HepG2 (cell line): ENCODE data around the gene SEMA4C. TPM values are rescaled to one million over a fixed set of nuclear protein-coding genes. Genes with fewer than 3 reads are reported as not detected.
A peak's percentile ranks its signal among the peaks of the same experiment; 100 is the strongest.

Experiments
- AHR ChIP-seq: IDR thresholded peaks from 2 replicates; pipeline ENCODE4 v1.6.1; 2018; ENCODE audit warnings: missing genetic modification reagents, missing compliant biosample characterization
- HDAC2 ChIP-seq: sonication (generic); formaldehyde crosslinking; IDR thresholded peaks from 2 replicates; pipeline ENCODE4 v1.4.0; 2020; ENCODE audit warnings: missing genetic modification reagents
- KLF9 ChIP-seq: IDR thresholded peaks from 2 replicates; pipeline ENCODE4 v1.6.1; 2016; ENCODE audit warnings: low read depth
- MBNL3 ChIP-seq: fragments of 250-450 bp; sonication (Bioruptor Pico); conservative IDR thresholded peaks from 2 replicates; pipeline ENCODE4 v1.8.0; 2022; ENCODE audit warnings: mild to moderate bottlenecking, inconsistent platforms
- MED1 ChIP-seq: sonication (generic); formaldehyde crosslinking; IDR thresholded peaks from 2 replicates; pipeline ENCODE4 v1.4.0; 2020; ENCODE audit warnings: missing genetic modification reagents
- NFE2 ChIP-seq: sonication (generic); formaldehyde crosslinking; IDR thresholded peaks from 2 replicates; pipeline ENCODE4 v1.4.0; 2020; ENCODE audit warnings: missing genetic modification reagents
- SOX13 ChIP-seq, 3 experiments: fragments of 450-650 bp in 1 of 3; sonication (generic) in 1 of 3; formaldehyde crosslinking in 1 of 3; IDR thresholded peaks in 2 of 3; conservative IDR thresholded peaks in 1 of 3; 2 replicates each; pipeline versions ENCODE4 v1.5.0 to v1.6.1; 2016 to 2020; ENCODE audit warnings: antibody characterized with exemption in 1 of 3, mild to moderate bottlenecking in 1 of 3, missing compliant biosample characterization in 1 of 3, missing genetic modification reagents in 1 of 3, moderate library complexity in 1 of 3
- TOPORS ChIP-seq: sonication (generic); formaldehyde crosslinking; IDR thresholded peaks from 2 replicates; pipeline ENCODE4 v1.8.0; 2023; ENCODE audit warnings: mild to moderate bottlenecking, missing genetic modification reagents
- U2AF2 ChIP-seq: fragments of 200-400 bp; formaldehyde crosslinking; IDR thresholded peaks from 2 replicates; pipeline ENCODE4 v1.6.1; 2017; ENCODE audit warnings: low read depth, mild to moderate bottlenecking, low read length
- ZBTB7B ChIP-seq: sonication (generic); formaldehyde crosslinking; IDR thresholded peaks from 2 replicates; pipeline ENCODE4 v1.4.0; 2020; ENCODE audit warnings: missing genetic modification reagents
- ZNF350 ChIP-seq: sonication (generic); formaldehyde crosslinking; IDR thresholded peaks from 2 replicates; pipeline ENCODE4 v1.4.0; 2020; ENCODE audit warnings: mild to moderate bottlenecking, low read depth, missing genetic modification reagents, borderline replicate concordance
- ZNF432 ChIP-seq: sonication (generic); formaldehyde crosslinking; IDR thresholded peaks from 2 replicates; pipeline ENCODE4 v1.5.0; 2020; ENCODE audit warnings: missing genetic modification reagents, mild to moderate bottlenecking, borderline replicate concordance
- ZNF619 ChIP-seq: sonication (generic); formaldehyde crosslinking; IDR thresholded peaks from 2 replicates; pipeline ENCODE4 v1.4.0; 2020; ENCODE audit warnings: mild to moderate bottlenecking, missing genetic modification reagents
- ZSCAN21 ChIP-seq: sonication (generic); formaldehyde crosslinking; IDR thresholded peaks from 2 replicates; pipeline ENCODE4 v1.8.0; 2022; ENCODE audit warnings: mild to moderate bottlenecking, missing genetic modification reagents, moderate library complexity, borderline replicate concordance
- ZSCAN29 ChIP-seq: sonication (generic); formaldehyde crosslinking; conservative IDR thresholded peaks from 2 replicates; pipeline ENCODE4 v1.4.0; 2020; ENCODE audit warnings: mild to moderate bottlenecking, missing genetic modification reagents
- polyA plus RNA-seq, 8 experiments: library from polyadenylated mRNA; depleted of rRNA in 3 of 8; stranded (reverse) in 7 of 8; unstranded in 1 of 8; fragments of >200 nt; fragmentation: Illumina TruSeq in 4 of 8; extraction: Trizol in 4 of 8; gene quantifications; 2 replicates each; pipeline versions ENCODE4 v1.2.1 to v1.2.3, GENCODE V29; 2011 to 2016; ENCODE audit warnings: low read depth in 4 of 8, missing spikeins in 1 of 8, mixed read lengths in 1 of 8; ENCODE audit not compliant: insufficient read depth in 1 of 8
- total RNA-seq, 5 experiments: library from RNA; depleted of rRNA; stranded (reverse); fragments of >200 nt; fragmentation: Illumina TruSeq; extraction: Trizol; gene quantifications; 2 replicates each; pipeline ENCODE4 v1.2.3, GENCODE V29; 2016; ENCODE audit warnings: low read depth in 1 of 5
- TF ChIP-seq, protein P1 (sequence below): sonication (generic); formaldehyde crosslinking; IDR thresholded peaks from 2 replicates; pipeline ENCODE4 v1.4.0; 2020; ENCODE audit warnings: mild to moderate bottlenecking, missing genetic modification reagents
- TF ChIP-seq, protein P2 (sequence below): IDR thresholded peaks from 2 replicates; pipeline ENCODE4 v1.4.0; 2020; ENCODE audit warnings: mild to moderate bottlenecking, missing genetic modification reagents
- TF ChIP-seq, protein P3 (sequence below): sonication (generic); formaldehyde crosslinking; IDR thresholded peaks from 2 replicates; pipeline ENCODE4 v1.5.1; 2020; ENCODE audit warnings: mild to moderate bottlenecking, missing genetic modification reagents, moderate library complexity
- TF ChIP-seq, protein P4 (sequence below): sonication (generic); formaldehyde crosslinking; IDR thresholded peaks from 2 replicates; pipeline ENCODE4 v1.8.0; 2022; ENCODE audit warnings: missing genetic modification reagents, low read depth, mild to moderate bottlenecking, borderline replicate concordance

SEMA4C gene
- total and polyA plus RNA-seq, 2 of the 13 experiments (the other 11 are each of a cell fraction or from before 2014, with no cell fraction given): 25.9 to 46.6 TPM

DNA sequence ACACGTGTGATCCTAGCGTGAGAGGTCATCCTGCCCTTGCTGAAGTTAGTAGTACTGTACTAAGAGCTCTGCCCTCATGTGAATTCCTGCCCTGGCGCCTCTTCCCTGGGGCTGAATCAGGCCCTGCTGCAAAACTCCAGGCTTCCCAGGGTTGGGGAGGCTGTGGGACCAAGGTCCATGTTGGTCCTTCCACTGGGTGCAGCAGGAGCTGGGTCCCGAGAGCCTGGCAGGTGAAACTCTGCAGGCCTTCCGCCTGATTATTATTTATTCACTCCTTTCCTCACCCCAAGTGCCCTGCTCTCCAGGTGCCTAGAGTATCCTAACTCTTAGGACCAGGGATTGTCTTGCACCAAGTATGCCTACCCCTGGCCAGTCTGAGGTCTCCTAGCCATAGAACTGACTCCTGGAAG is 59.1 kb downstream of the SEMA4C start (continued):
- TF ChIP-seq, protein P1, sequence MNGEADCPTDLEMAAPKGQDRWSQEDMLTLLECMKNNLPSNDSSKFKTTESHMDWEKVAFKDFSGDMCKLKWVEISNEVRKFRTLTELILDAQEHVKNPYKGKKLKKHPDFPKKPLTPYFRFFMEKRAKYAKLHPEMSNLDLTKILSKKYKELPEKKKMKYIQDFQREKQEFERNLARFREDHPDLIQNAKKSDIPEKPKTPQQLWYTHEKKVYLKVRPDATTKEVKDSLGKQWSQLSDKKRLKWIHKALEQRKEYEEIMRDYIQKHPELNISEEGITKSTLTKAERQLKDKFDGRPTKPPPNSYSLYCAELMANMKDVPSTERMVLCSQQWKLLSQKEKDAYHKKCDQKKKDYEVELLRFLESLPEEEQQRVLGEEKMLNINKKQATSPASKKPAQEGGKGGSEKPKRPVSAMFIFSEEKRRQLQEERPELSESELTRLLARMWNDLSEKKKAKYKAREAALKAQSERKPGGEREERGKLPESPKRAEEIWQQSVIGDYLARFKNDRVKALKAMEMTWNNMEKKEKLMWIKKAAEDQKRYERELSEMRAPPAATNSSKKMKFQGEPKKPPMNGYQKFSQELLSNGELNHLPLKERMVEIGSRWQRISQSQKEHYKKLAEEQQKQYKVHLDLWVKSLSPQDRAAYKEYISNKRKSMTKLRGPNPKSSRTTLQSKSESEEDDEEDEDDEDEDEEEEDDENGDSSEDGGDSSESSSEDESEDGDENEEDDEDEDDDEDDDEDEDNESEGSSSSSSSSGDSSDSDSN (CRISPR knock-in tag): peak; percentile 81
- peak; percentile 68 for TF ChIP-seq HDAC2
- no peak for TF ChIP-seq KLF9 (CRISPR knock-in tag)
- TF ChIP-seq U2AF2: no peak
- TF ChIP-seq SOX13 (IDR thresholded peaks at IDR 0.05): no peak
- peak in 1 of 2 experiments; percentile 36; a peak in 1 of 4 replicates for TF ChIP-seq SOX13 (CRISPR knock-in tag; conservative IDR thresholded peaks at IDR 0.05 in 1 of 2, IDR thresholded peaks at IDR 0.05 in 1 of 2)
- TF ChIP-seq ZNF350 (CRISPR knock-in tag): 0 out of 2 replicates have a peak, but pooled peaks have one; percentile 62
- peak; percentile 31; the same call in 1 of the 2 replicates for TF ChIP-seq ZBTB7B (CRISPR knock-in tag)
- no peak for TF ChIP-seq MBNL3 (CRISPR knock-in tag)
- peak; percentile 42; the same call in 1 of the 2 replicates for TF ChIP-seq MED1 (CRISPR knock-in tag)
- TF ChIP-seq ZSCAN29: peak; percentile 47; the same call in 1 of the 2 replicates
- no peak for TF ChIP-seq AHR (CRISPR knock-in tag)
- TF ChIP-seq, protein P2, sequence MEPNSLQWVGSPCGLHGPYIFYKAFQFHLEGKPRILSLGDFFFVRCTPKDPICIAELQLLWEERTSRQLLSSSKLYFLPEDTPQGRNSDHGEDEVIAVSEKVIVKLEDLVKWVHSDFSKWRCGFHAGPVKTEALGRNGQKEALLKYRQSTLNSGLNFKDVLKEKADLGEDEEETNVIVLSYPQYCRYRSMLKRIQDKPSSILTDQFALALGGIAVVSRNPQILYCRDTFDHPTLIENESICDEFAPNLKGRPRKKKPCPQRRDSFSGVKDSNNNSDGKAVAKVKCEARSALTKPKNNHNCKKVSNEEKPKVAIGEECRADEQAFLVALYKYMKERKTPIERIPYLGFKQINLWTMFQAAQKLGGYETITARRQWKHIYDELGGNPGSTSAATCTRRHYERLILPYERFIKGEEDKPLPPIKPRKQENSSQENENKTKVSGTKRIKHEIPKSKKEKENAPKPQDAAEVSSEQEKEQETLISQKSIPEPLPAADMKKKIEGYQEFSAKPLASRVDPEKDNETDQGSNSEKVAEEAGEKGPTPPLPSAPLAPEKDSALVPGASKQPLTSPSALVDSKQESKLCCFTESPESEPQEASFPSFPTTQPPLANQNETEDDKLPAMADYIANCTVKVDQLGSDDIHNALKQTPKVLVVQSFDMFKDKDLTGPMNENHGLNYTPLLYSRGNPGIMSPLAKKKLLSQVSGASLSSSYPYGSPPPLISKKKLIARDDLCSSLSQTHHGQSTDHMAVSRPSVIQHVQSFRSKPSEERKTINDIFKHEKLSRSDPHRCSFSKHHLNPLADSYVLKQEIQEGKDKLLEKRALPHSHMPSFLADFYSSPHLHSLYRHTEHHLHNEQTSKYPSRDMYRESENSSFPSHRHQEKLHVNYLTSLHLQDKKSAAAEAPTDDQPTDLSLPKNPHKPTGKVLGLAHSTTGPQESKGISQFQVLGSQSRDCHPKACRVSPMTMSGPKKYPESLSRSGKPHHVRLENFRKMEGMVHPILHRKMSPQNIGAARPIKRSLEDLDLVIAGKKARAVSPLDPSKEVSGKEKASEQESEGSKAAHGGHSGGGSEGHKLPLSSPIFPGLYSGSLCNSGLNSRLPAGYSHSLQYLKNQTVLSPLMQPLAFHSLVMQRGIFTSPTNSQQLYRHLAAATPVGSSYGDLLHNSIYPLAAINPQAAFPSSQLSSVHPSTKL (CRISPR knock-in tag): peak; percentile 42; the same call in 1 of the 2 replicates
- TF ChIP-seq TOPORS: no peak
- no peak for TF ChIP-seq ZSCAN21 (CRISPR knock-in tag)
- TF ChIP-seq, protein P3, sequence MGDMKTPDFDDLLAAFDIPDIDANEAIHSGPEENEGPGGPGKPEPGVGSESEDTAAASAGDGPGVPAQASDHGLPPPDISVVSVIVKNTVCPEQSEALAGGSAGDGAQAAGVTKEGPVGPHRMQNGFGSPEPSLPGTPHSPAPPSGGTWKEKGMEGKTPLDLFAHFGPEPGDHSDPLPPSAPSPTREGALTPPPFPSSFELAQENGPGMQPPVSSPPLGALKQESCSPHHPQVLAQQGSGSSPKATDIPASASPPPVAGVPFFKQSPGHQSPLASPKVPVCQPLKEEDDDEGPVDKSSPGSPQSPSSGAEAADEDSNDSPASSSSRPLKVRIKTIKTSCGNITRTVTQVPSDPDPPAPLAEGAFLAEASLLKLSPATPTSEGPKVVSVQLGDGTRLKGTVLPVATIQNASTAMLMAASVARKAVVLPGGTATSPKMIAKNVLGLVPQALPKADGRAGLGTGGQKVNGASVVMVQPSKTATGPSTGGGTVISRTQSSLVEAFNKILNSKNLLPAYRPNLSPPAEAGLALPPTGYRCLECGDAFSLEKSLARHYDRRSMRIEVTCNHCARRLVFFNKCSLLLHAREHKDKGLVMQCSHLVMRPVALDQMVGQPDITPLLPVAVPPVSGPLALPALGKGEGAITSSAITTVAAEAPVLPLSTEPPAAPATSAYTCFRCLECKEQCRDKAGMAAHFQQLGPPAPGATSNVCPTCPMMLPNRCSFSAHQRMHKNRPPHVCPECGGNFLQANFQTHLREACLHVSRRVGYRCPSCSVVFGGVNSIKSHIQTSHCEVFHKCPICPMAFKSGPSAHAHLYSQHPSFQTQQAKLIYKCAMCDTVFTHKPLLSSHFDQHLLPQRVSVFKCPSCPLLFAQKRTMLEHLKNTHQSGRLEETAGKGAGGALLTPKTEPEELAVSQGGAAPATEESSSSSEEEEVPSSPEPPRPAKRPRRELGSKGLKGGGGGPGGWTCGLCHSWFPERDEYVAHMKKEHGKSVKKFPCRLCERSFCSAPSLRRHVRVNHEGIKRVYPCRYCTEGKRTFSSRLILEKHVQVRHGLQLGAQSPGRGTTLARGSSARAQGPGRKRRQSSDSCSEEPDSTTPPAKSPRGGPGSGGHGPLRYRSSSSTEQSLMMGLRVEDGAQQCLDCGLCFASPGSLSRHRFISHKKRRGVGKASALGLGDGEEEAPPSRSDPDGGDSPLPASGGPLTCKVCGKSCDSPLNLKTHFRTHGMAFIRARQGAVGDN (CRISPR knock-in tag): peak; percentile 82
- TF ChIP-seq ZNF619 (CRISPR knock-in tag): no peak
- TF ChIP-seq ZNF432 (CRISPR knock-in tag): 0 out of 2 replicates have a peak, but pooled peaks have one; percentile 42
- TF ChIP-seq, protein P4, sequence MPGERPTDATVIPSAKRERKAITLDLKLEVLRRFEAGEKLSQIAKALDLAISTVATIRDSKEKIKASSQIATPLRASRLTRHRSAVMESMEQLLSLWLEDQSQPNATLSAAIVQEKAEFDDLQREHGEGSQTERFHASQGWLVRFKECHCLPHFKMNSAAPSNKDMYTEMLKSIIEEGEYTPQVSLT (CRISPR knock-in tag): no peak
- TF ChIP-seq NFE2 (CRISPR knock-in tag): no peak
